Astrocyte (in vitro differentiated cells and primary cell): ENCODE measurements around the gene C1orf226.

ENCODE experiments used
- CTCF ChIP-seq: IDR thresholded peaks from 2 replicates; pipeline ENCODE4 v1.5.1; 2011; ENCODE audit warnings: low read depth, mild to moderate bottlenecking, inconsistent platforms, low read length, moderate library complexity; ENCODE audit not compliant: insufficient read depth
- EZH2 ChIP-seq: IDR thresholded peaks from 2 replicates; pipeline ENCODE4 v1.6.1; 2012; ENCODE audit warnings: mild to moderate bottlenecking, low read length, inconsistent platforms; ENCODE audit not compliant: insufficient read depth

DNA sequence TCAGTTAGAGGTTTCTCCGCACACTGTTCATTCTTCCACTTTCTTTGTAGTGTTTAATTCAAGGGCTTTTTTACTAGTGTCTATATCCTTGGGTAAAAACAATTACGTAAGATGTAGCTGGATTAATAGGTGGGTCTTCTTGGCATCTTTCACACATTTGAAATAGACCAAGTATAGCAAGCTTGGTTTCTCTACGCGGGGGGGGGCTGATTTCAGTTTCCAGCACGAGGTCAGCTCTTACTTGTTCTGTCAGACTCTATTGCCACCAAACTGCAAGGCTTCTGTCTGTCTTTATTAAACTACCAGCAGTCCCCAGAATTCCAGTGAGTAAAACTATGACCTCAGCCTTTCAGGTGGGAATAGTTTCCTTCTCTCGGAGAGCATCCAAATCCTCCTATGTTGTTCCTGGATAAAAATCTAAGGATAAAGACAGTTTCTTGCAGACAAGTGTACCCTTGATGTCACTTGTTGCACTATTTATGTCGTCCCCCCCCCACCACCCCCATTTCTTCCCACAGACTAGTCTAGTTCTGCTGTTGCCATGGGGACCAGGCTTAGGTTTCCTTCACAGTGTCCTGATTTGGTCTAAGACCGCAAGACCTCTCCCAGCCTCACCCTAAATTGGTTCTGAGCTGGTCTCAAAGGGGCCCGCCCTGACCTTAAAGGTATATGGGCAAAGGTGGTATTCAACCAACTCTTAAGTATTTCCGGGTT is 21.8 kb upstream of the C1orf226 start:
- TF ChIP-seq CTCF (no peak), EZH2 (no peak)
